B cell (primary cell): ENCODE data around the gene GSTM5. TPM values are rescaled to one million over a fixed set of nuclear protein-coding genes. Genes with fewer than 3 reads are reported as not detected.
"Not testable (repeated sequence)": the region's sequence is repeated elsewhere in the genome, so short reads cannot be mapped to it uniquely, and the experiment has no call there.

Experiments
- ATAC-seq: fragments of 200-7000 bp; cut with Tn5 transposase; one replicate; pipeline ENCODE4 v1.10.0; 2021; ENCODE audit warnings: low read depth, mild to moderate bottlenecking, moderate number of reproducible peaks, moderate library complexity
- CTCF ChIA-PET: fragments of 350-600 bp; sonication (Branson Sonifier 250); formaldehyde crosslinking; loops from one replicate; lab custom pipeline; 2021; ENCODE audit warnings: antibody characterized with exemption, inconsistent platforms; lab: Charles Lee
- POLR2A ChIA-PET: fragments of 350-600 bp; sonication (Branson Sonifier 250); formaldehyde crosslinking; loops from one replicate; lab custom pipeline; 2021; ENCODE audit warnings: antibody characterized with exemption; lab: Charles Lee
- DNase-seq: peaks from one replicate; pipeline ENCODE4 v3.0.0; 2013
- H2AFZ ChIP-seq: 2 replicates; pipeline ENCODE4 v1.6.1; 2012; ENCODE audit warnings: mild to moderate bottlenecking, low read depth, low read length; ENCODE audit not compliant: insufficient read depth, poor library complexity, severe bottlenecking
- H3K27ac ChIP-seq, 2 donors: 1 replicate in 1 of 2; 2 replicates in 1 of 2; pipeline ENCODE4 v1.5.1; 2012 to 2013; ENCODE audit warnings: low read length in 2 of 2, mild to moderate bottlenecking in 2 of 2, moderate library complexity in 1 of 2
- H3K27me3 ChIP-seq, 4 experiments: fragments of 200-600 bp in 1 of 4; sonication (generic) in 1 of 4; replicated peaks in 1 of 4; 1 replicate in 2 of 4; 2 replicates in 2 of 4; pipeline versions ENCODE4 v1.6.1 to v1.7.0; 2013 to 2016; ENCODE audit warnings: low read length in 3 of 4, mild to moderate bottlenecking in 2 of 4, mixed read lengths in 1 of 4, moderate library complexity in 1 of 4; ENCODE audit not compliant: insufficient read depth in 4 of 4, control insufficient read depth in 3 of 4; ENCODE audit errors: control extremely low read depth in 1 of 4
- H3K36me3 ChIP-seq, 2 experiments: replicated peaks in 1 of 2; 1 replicate in 1 of 2; 2 replicates in 1 of 2; pipeline versions ENCODE4 v1.6.1 to v1.7.1; 2013; ENCODE audit warnings: low read length in 1 of 2; ENCODE audit not compliant: insufficient read depth in 2 of 2, control insufficient read depth in 1 of 2; ENCODE audit errors: control extremely low read depth in 1 of 2, extremely low read depth in 1 of 2
- H3K4me1 ChIP-seq, 2 donors: fragments of 200-600 bp in 1 of 2; sonication (generic) in 1 of 2; 1 replicate in 1 of 2; 2 replicates in 1 of 2; pipeline versions ENCODE4 v1.5.1 to v1.6.1; 2013 to 2017; ENCODE audit warnings: low read length in 2 of 2; ENCODE audit not compliant: control insufficient read depth in 2 of 2, insufficient read depth in 2 of 2
- H3K4me2 ChIP-seq: replicated peaks from 2 replicates; pipeline ENCODE3; 2012; ENCODE audit warnings: mild to moderate bottlenecking, low read depth, low read length; ENCODE audit not compliant: poor library complexity, severe bottlenecking
- H3K4me3 ChIP-seq, 5 experiments: fragments of 200-600 bp in 1 of 5; sonication (generic) in 1 of 5; 1 replicate in 3 of 5; 2 replicates in 2 of 5; pipeline versions ENCODE4 v1.5.1 to v1.7.0; 2011 to 2016; ENCODE audit warnings: low read length in 4 of 5, mild to moderate bottlenecking in 4 of 5, low read depth in 2 of 5, control low read depth in 1 of 5, moderate library complexity in 1 of 5; ENCODE audit not compliant: insufficient read depth in 1 of 5; ENCODE audit errors: control extremely low read depth in 1 of 5, extremely low read depth in 1 of 5
- H3K79me2 ChIP-seq: fragments of 200-600 bp; sonication (generic); one replicate; pipeline ENCODE4 v1.6.0; 2016; ENCODE audit warnings: low read length; ENCODE audit not compliant: control insufficient read depth, insufficient read depth
- H3K9ac ChIP-seq: fragments of 200-600 bp; sonication (generic); 2 replicates; pipeline ENCODE4 v1.6.1; 2017; ENCODE audit warnings: mild to moderate bottlenecking, low read length, moderate library complexity
- H3K9me3 ChIP-seq, 3 donors: one replicate each; pipeline versions ENCODE4 v1.6.1 to v1.7.1; 2013; ENCODE audit warnings: low read length in 2 of 3; ENCODE audit not compliant: control insufficient read depth in 2 of 3, insufficient read depth in 1 of 3; ENCODE audit errors: control extremely low read depth in 1 of 3
- H4K20me1 ChIP-seq: 2 replicates; pipeline ENCODE4 v1.6.0; 2012; ENCODE audit warnings: mild to moderate bottlenecking, low read length; ENCODE audit not compliant: insufficient read depth, control insufficient read depth, poor library complexity, severe bottlenecking
- H3K27ac Mint-ChIP-seq: one replicate; pipeline ENCODE4 v1.8.0; 2021; ENCODE audit warnings: mixed read lengths
- H3K27me3 Mint-ChIP-seq: one replicate; pipeline ENCODE4 v1.8.0; 2021; ENCODE audit warnings: mixed read lengths
- H3K4me1 Mint-ChIP-seq: one replicate; pipeline ENCODE4 v1.8.0; 2021; ENCODE audit warnings: mixed read lengths
- H3K4me3 Mint-ChIP-seq: one replicate; pipeline ENCODE4 v1.8.0; 2021; ENCODE audit warnings: mixed read lengths
- H3K9me3 Mint-ChIP-seq: one replicate; pipeline ENCODE4 v1.8.0; 2022; ENCODE audit warnings: mixed read lengths; ENCODE audit not compliant: insufficient read depth
- CTCF ChIP-seq: fragments of 200-600 bp; IDR thresholded peaks from one replicate; pipeline ENCODE4 v1.8.0; 2022; ENCODE audit warnings: antibody characterized with exemption, mild to moderate bottlenecking
- EZH2 ChIP-seq: IDR thresholded peaks from 2 replicates; pipeline ENCODE4 v1.6.1; 2012; ENCODE audit warnings: borderline replicate concordance, low read depth, mild to moderate bottlenecking, moderate library complexity, low read length; ENCODE audit not compliant: insufficient read depth, poor library complexity, severe bottlenecking
- WGBS: methylation state at CpG from one replicate; pipeline ENCODE4 v1.1.5; 2013; ENCODE audit warnings: missing lambda C conversion rate; ENCODE audit not compliant: insufficient coverage; 5-methylcytosine and 5-hydroxymethylcytosine counted together
- intact Hi-C: fragments of 100-400 bp; cut with micrococcal nuclease; formaldehyde crosslinking; loops from one replicate; pipeline ENCODE4 v1.10.0; 2022
- polyA plus RNA-seq: library from polyadenylated mRNA; depleted of rRNA; stranded (reverse); fragments of >200 nt; gene quantifications from 2 replicates; pipeline ENCODE4 v1.2.3, GENCODE V29; 2012
- total RNA-seq, 2 donors: library from RNA; stranded (reverse); fragments of 120-200 nt in 1 of 2; gene quantifications; 1 replicate in 1 of 2; 2 replicates in 1 of 2; pipeline versions ENCODE4 v1.2.3 to v1.2.4, GENCODE V29; 2013 to 2022

GSTM5 gene
- total and polyA plus RNA-seq, 2 donors (not counting 1 experiment from before 2014, with no cell fraction given) = 0.07 TPM; not detected in 1

- Histone ChIP-seq H3K27me3 (no peaks in the 10 kb centered on the region), H3K4me2 (no peak overlapping the region)
Measured at GRCh38 chr1:109765896-109766615, 54.0 kb downstream of the GSTM5 start.

DNA sequence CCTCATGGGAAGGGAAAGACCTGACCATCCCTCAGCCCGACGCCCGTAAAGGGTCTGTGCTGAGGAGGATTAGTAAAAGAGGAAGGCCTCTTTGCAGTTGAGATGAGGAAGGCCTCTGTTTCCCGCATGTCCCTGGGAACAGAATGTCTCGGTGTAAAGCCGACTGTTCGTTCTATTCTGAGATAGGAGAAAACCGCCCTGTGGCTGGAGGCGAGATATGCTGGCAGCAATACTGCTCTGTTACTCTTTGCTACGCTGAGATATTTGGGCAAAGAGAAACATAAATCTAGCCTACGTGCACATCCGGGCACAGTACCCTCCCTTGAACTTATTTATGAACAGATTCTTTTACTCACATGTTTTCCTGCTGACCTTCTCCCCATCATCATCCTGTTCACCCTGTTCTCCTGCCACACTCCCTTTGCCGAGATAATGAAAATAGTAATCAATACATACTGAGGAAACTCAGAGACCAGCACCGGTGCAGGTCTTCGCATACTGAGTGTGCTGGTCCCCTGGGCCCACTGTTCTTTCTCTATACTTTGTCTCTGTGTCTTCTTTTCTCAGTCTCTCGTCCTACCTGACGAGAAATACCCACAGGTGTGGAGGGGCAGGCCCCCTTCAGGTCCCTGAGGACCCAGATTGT, 55.1 kb downstream of the GSTM5 start:
- H3K9me3 ChIP-seq, H3K27me3 ChIP-seq, H3K27ac Mint-ChIP-seq, H3K9ac ChIP-seq, intact Hi-C loops, H4K20me1 ChIP-seq, H3K9me3 Mint-ChIP-seq, DNase-seq, ATAC-seq, H3K4me3 ChIP-seq, H3K27ac ChIP-seq, H3K79me2 ChIP-seq, H3K27me3 Mint-ChIP-seq, H3K4me2 ChIP-seq, H3K4me1 ChIP-seq, POLR2A ChIA-PET, CTCF ChIA-PET, H3K4me1 Mint-ChIP-seq, H2AFZ ChIP-seq, H3K4me3 Mint-ChIP-seq, H3K36me3 ChIP-seq: not testable (repeated sequence)
- WGBS = 81% methylated on average over 14 of the region's 17 CpGs

More at GRCh38 chr1:109765896-109766615, 54.0 kb downstream of the GSTM5 start:
- Histone ChIP-seq H2AFZ (no peak overlapping the region), H3K4me3 (no peak overlapping the region), H3K36me3 (no peaks in the 10 kb centered on the region), H4K20me1 (no peaks in the 10 kb centered on the region), H3K9ac (no peak overlapping the region), H3K27ac (no peak overlapping the region), H3K4me1 (no peaks in the 10 kb centered on the region), H3K79me2 (no peaks in the 10 kb centered on the region), H3K9me3 (no peaks in the 10 kb centered on the region)
- no peak overlapping the region for H3K4me3 Mint-ChIP-seq
- H3K27ac Mint-ChIP-seq = no peak overlapping the region
- DNase-seq (no peak), ATAC-seq (no peak)
- ChIA-PET CTCF (interaction anchor here (0.9 to 1.5 kb wide), 3 partner anchors 8 to 129 kb away, joined by 3 to 4 read pairs (median 4); no protein-coding TSS in a partner anchor), POLR2A (no interaction called here)
- intact Hi-C loops = no loop called here
- no peaks in the 10 kb centered on the region for H3K9me3 Mint-ChIP-seq
- TF ChIP-seq CTCF (no peak), EZH2 (no peak)
- 75% methylated on average over 8 of the region's 13 CpGs for WGBS
- H3K27me3 Mint-ChIP-seq = no peaks in the 10 kb centered on the region
- no peaks in the 10 kb centered on the region for H3K4me1 Mint-ChIP-seq

Other genes starting within 250 kb of the GSTM5 start
- not detected in 2 replicates for gene SYPL2, start 245.7 kb upstream of the GSTM5 start, total RNA-seq
- gene SYPL2, start 245.7 kb upstream of the GSTM5 start, polyA plus RNA-seq = not detected in 2 replicates
- 10.1 and 10.9 TPM in 2 replicates for gene ATXN7L2, start 228.3 kb upstream of the GSTM5 start, total RNA-seq
- gene ATXN7L2, start 228.3 kb upstream of the GSTM5 start, polyA plus RNA-seq = 11.9 and 12.4 TPM in 2 replicates
- 28.0 and 29.0 TPM in 2 replicates for gene CYB561D1, start 218.2 kb upstream of the GSTM5 start, total RNA-seq
- 10.9 and 16.1 TPM in 2 replicates for gene CYB561D1, start 218.2 kb upstream of the GSTM5 start, polyA plus RNA-seq
- 2.4 and 2.6 TPM in 2 replicates for gene AMIGO1, start 202.5 kb upstream of the GSTM5 start, total RNA-seq
- 0.19 and 0.20 TPM in 2 replicates for gene AMIGO1, start 202.5 kb upstream of the GSTM5 start, polyA plus RNA-seq
- gene GPR61, start 172.4 kb upstream of the GSTM5 start, total RNA-seq = not detected in 2 replicates
- not detected in 2 replicates for gene GPR61, start 172.4 kb upstream of the GSTM5 start, polyA plus RNA-seq
- gene GNAI3, start 163.6 kb upstream of the GSTM5 start, total RNA-seq = 8.5 and 8.8 TPM in 2 replicates
- 1.6 and 3.4 TPM in 2 replicates for gene GNAI3, start 163.6 kb upstream of the GSTM5 start, polyA plus RNA-seq
- not detected in 2 replicates for gene GNAT2, start 92.6 kb upstream of the GSTM5 start, total RNA-seq
- gene GNAT2, start 92.6 kb upstream of the GSTM5 start, polyA plus RNA-seq = not detected in 2 replicates
- gene AMPD2, start 92.4 kb upstream of the GSTM5 start, total RNA-seq = 104 and 105 TPM in 2 replicates
- 121 and 147 TPM in 2 replicates for gene AMPD2, start 92.4 kb upstream of the GSTM5 start, polyA plus RNA-seq
- gene GSTM4, start 56.2 kb upstream of the GSTM5 start, total RNA-seq = 28.6 and 39.4 TPM in 2 replicates
- 30.6 and 56.5 TPM in 2 replicates for gene GSTM4, start 56.2 kb upstream of the GSTM5 start, polyA plus RNA-seq
- gene GSTM2, start 44.2 kb upstream of the GSTM5 start, total RNA-seq = 42.9 and 43.3 TPM in 2 replicates
- gene GSTM2, start 44.2 kb upstream of the GSTM5 start, polyA plus RNA-seq = 73.0 and 94.4 TPM in 2 replicates
- gene GSTM1, start 24.4 kb upstream of the GSTM5 start, total RNA-seq = 28.8 and 30.5 TPM in 2 replicates
- 10.7 and 40.0 TPM in 2 replicates for gene GSTM1, start 24.4 kb upstream of the GSTM5 start, polyA plus RNA-seq
- 1.6 and 2.8 TPM in 2 replicates for gene GSTM3, start 28.8 kb downstream of the GSTM5 start, total RNA-seq
- gene GSTM3, start 28.8 kb downstream of the GSTM5 start, polyA plus RNA-seq = 1.3 and 1.9 TPM in 2 replicates
- not detected in 2 replicates for gene EPS8L3, start 51.7 kb downstream of the GSTM5 start, total RNA-seq
- gene EPS8L3, start 51.7 kb downstream of the GSTM5 start, polyA plus RNA-seq = not detected in 2 replicates
- 4.1 and 4.2 TPM in 2 replicates for gene CSF1, start 198.6 kb downstream of the GSTM5 start, total RNA-seq
- gene CSF1, start 198.6 kb downstream of the GSTM5 start, polyA plus RNA-seq = 0.55 and 0.91 TPM in 2 replicates